Kidney epithelial cell (primary cell): ENCODE measurements around the gene RETREG1. TPM values are rescaled to one million over a fixed set of nuclear protein-coding genes. Genes with fewer than 3 reads are reported as not detected.

Experiments
- DNase-seq: peaks from one replicate; pipeline ENCODE4 v3.0.0-alpha.2; 2010; ENCODE audit warnings: low read depth
- H3K27me3 ChIP-seq: 2 replicates; pipeline ENCODE4 v1.6.0; 2011; ENCODE audit warnings: low read length; ENCODE audit not compliant: control insufficient read depth, insufficient read depth
- H3K36me3 ChIP-seq: 2 replicates; pipeline ENCODE4 v1.5.1; 2011; ENCODE audit warnings: low read length; ENCODE audit not compliant: control insufficient read depth, insufficient read depth
- H3K4me3 ChIP-seq: 2 replicates; pipeline ENCODE4 v1.5.1; 2011; ENCODE audit warnings: low read depth, mild to moderate bottlenecking, control low read depth, low read length
- CTCF ChIP-seq: IDR thresholded peaks from 2 replicates; pipeline ENCODE4 v1.5.1; 2011; ENCODE audit warnings: mild to moderate bottlenecking, moderate library complexity, low read length, control low read depth, inconsistent platforms; ENCODE audit not compliant: insufficient read depth, poor library complexity, severe bottlenecking
- total RNA-seq: library from RNA; depleted of rRNA; stranded (reverse); fragments of >200 nt; gene quantifications from 2 replicates; pipeline ENCODE4 v1.2.3, GENCODE V29; 2015

Gene RETREG1
- total RNA-seq, 1 donor from 2014 or later, result 14.8 TPM

GRCh38 chr5:16461026-16461425 is 155.8 kb downstream of the RETREG1 start:
- Histone ChIP-seq H3K4me3 (no peak overlapping the region), H3K27me3 (no peaks in the 10 kb centered on the region), H3K36me3 (peaks cover 1% of the 10 kb centered on the region)
- DNase-seq, result no peak
- TF ChIP-seq CTCF, result no peak

- DNase-seq, result no peak
- no peaks in the 10 kb centered on the region for H3K27me3 ChIP-seq
- TF ChIP-seq CTCF, result no peak
- peaks cover 1% of the 10 kb centered on the region for H3K36me3 ChIP-seq
- no peak overlapping the region for H3K4me3 ChIP-seq
Measured at GRCh38 chr5:16459451-16459850, 157.3 kb downstream of the RETREG1 start.

- H3K27me3 ChIP-seq, result no peaks in the 10 kb centered on the region
- peaks cover 1% of the 10 kb centered on the region for H3K36me3 ChIP-seq
- no peak overlapping the region for H3K4me3 ChIP-seq
- no peak for TF ChIP-seq CTCF
- no peak for DNase-seq
Measured at GRCh38 chr5:16457853-16458252, 158.9 kb downstream of the RETREG1 start.

GRCh38 chr5:16457451-16457850 is 159.3 kb downstream of the RETREG1 start:
- no peaks in the 10 kb centered on the region for H3K27me3 ChIP-seq
- DNase-seq, result no peak
- H3K36me3 ChIP-seq, result peaks cover 1% of the 10 kb centered on the region
- H3K4me3 ChIP-seq, result no peak overlapping the region
- TF ChIP-seq CTCF, result no peak

GRCh38 chr5:16456103-16456832 is 160.5 kb downstream of the RETREG1 start:
- peak; percentile 46 for TF ChIP-seq CTCF
- peaks cover 1% of the 10 kb centered on the region for H3K36me3 ChIP-seq

GRCh38 chr5:16455668-16456067 is 161.1 kb downstream of the RETREG1 start:
- H3K36me3 ChIP-seq, result peaks cover 1% of the 10 kb centered on the region
- no peak overlapping the region for H3K4me3 ChIP-seq
- H3K27me3 ChIP-seq, result no peaks in the 10 kb centered on the region
- no peak for TF ChIP-seq CTCF
- no peak for DNase-seq

More at GRCh38 chr5:16456103-16456832, 160.5 kb downstream of the RETREG1 start:
- H3K27me3 ChIP-seq, result no peaks in the 10 kb centered on the region
- no peak overlapping the region for H3K4me3 ChIP-seq
- DNase-seq, result peak; percentile 26
